Activated CD8-positive, alpha-beta T cell treated with anti-CD3 and anti-CD28 coated beads for 36 hours (primary cell): Measurements from ENCODE around the gene TSHR. TPM values are rescaled to one million over a fixed set of nuclear protein-coding genes. Genes with fewer than 3 reads are reported as not detected.
"Not testable (repeated sequence)": the region's sequence is repeated elsewhere in the genome, so short reads cannot be mapped to it uniquely, and the experiment has no call there.

Experiments used
- ATAC-seq: fragments of 200-7000 bp; cut with Tn5 transposase; one replicate; pipeline ENCODE4 v1.10.0; 2021; ENCODE audit warnings: mild to moderate bottlenecking, moderate library complexity
- CTCF ChIA-PET: fragments of 350-600 bp; sonication (Branson Sonifier 250); formaldehyde crosslinking; loops from one replicate; lab custom pipeline; 2021; ENCODE audit warnings: antibody characterized with exemption; lab: Charles Lee
- POLR2A ChIA-PET: fragments of 350-600 bp; sonication (Branson Sonifier 250); formaldehyde crosslinking; loops from one replicate; lab custom pipeline; 2021; ENCODE audit warnings: antibody characterized with exemption; lab: Charles Lee
- DNase-seq: peaks from one replicate; pipeline ENCODE4 v3.0.0-alpha.2; 2020
- H3K27ac Mint-ChIP-seq: one replicate; pipeline ENCODE4 v1.8.0; 2021; ENCODE audit warnings: mild to moderate bottlenecking, mixed read lengths
- H3K27me3 Mint-ChIP-seq: one replicate; pipeline ENCODE4 v1.8.0; 2021; ENCODE audit warnings: mixed read lengths
- H3K36me3 Mint-ChIP-seq: one replicate; pipeline ENCODE4 v1.8.0; 2021; ENCODE audit warnings: low read depth, mixed read lengths
- H3K4me1 Mint-ChIP-seq: one replicate; pipeline ENCODE4 v1.8.0; 2021; ENCODE audit warnings: low read depth, mixed read lengths
- H3K4me3 Mint-ChIP-seq: one replicate; pipeline ENCODE4 v1.8.0; 2021; ENCODE audit warnings: mild to moderate bottlenecking, moderate library complexity, mixed read lengths
- H3K9me3 Mint-ChIP-seq: one replicate; pipeline ENCODE4 v1.8.0; 2021; ENCODE audit warnings: mixed read lengths
- CTCF ChIP-seq: fragments of 200-600 bp; IDR thresholded peaks from one replicate; pipeline ENCODE4 v1.8.0; 2022; ENCODE audit warnings: antibody characterized with exemption, mild to moderate bottlenecking
- intact Hi-C: fragments of 100-400 bp; cut with micrococcal nuclease; formaldehyde crosslinking; loops from one replicate; pipeline ENCODE4 v1.10.0; 2022
- total RNA-seq, 2 experiments: library from RNA; stranded (reverse); gene quantifications; one replicate each; pipeline ENCODE4 v1.2.3, GENCODE V29; 2021

Gene TSHR
- total RNA-seq, 2 experiments from 2014 or later, result 0.31 TPM; not detected in 1

DNA sequence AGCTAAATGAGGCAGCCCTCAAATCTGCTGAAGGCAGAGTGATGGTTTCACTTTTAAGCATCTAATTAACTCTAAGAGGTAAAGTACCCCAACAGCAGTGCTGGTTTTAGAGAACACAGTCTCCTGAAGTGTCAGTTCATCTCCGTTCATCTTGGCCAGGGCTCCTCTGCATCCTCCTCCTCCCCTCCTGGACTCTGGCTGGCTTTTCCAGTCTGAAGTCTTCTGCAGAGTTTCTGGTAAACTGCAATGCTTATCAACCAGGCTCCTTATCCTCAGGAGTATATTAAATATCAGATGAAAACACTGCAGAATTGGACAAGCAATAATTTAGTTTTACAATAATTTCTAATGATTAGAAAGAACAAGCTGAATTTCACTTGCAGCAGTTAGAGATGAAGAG, 150.0 kb downstream of the TSHR start:
- H3K27ac Mint-ChIP-seq, result no peak overlapping the region
- CTCF ChIA-PET, result no interaction called here
- intact Hi-C loops, result no loop called here
- DNase-seq, result no peak
- ATAC-seq, result no peak
- no peaks in the 10 kb centered on the region for H3K36me3 Mint-ChIP-seq
- H3K4me3 Mint-ChIP-seq, result no peak overlapping the region
- POLR2A ChIA-PET, result no interaction called here
- H3K9me3 Mint-ChIP-seq, result no peaks in the 10 kb centered on the region
- no peaks in the 10 kb centered on the region for H3K4me1 Mint-ChIP-seq
- TF ChIP-seq CTCF, result no peak
- H3K27me3 Mint-ChIP-seq, result no peaks in the 10 kb centered on the region

- H3K4me3 Mint-ChIP-seq, result no peak overlapping the region
- H3K4me1 Mint-ChIP-seq, result no peaks in the 10 kb centered on the region
- intact Hi-C loops, result no loop called here
- no peak for DNase-seq
- no peaks in the 10 kb centered on the region for H3K27me3 Mint-ChIP-seq
- H3K27ac Mint-ChIP-seq, result no peak overlapping the region
- ChIA-PET POLR2A (no interaction called here), CTCF (no interaction called here)
- H3K9me3 Mint-ChIP-seq, result no peaks in the 10 kb centered on the region
- no peak for ATAC-seq
- no peak for TF ChIP-seq CTCF
- H3K36me3 Mint-ChIP-seq, result no peaks in the 10 kb centered on the region
Observed at GRCh38 chr14:81105961-81106360, 150.5 kb downstream of the TSHR start.

GRCh38 chr14:81110186-81110585, 154.8 kb downstream of the TSHR start:
- Mint-ChIP-seq H3K4me1 (no peaks in the 10 kb centered on the region), H3K27me3 (no peaks in the 10 kb centered on the region), H3K27ac (no peak overlapping the region), H3K4me3 (no peak overlapping the region), H3K9me3 (no peaks in the 10 kb centered on the region), H3K36me3 (no peaks in the 10 kb centered on the region)
- CTCF ChIA-PET, result no interaction called here
- no peak for TF ChIP-seq CTCF
- POLR2A ChIA-PET, result no interaction called here
- no peak for DNase-seq
- intact Hi-C loops, result no loop called here
- ATAC-seq, result no peak

DNA sequence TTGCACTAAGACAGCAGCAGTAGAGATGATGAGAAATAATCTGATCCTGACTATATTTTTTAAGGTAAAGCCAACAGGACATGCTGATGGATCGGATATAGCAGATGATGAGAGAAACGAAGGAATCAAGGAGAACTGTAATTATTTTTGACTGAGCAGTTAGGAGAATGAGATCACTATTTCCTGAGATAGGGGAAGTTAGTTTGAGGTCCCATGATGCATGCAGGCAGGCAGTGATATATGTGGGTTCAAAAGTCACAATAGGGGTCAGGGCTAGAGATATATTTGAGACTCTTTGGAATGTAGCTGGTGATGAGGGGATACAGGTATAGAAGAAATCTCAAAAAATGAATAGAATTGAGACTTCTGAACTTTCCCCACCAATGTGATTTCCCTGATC, 157.8 kb downstream of the TSHR start:
- CTCF ChIA-PET, result no interaction called here
- POLR2A ChIA-PET, result no interaction called here
- no peaks in the 10 kb centered on the region for H3K4me1 Mint-ChIP-seq
- ATAC-seq (no peak), DNase-seq (no peak)
- no peak overlapping the region for H3K27ac Mint-ChIP-seq
- no peak for TF ChIP-seq CTCF
- intact Hi-C loops, result no loop called here
- no peaks in the 10 kb centered on the region for H3K9me3 Mint-ChIP-seq
- no peak overlapping the region for H3K4me3 Mint-ChIP-seq
- H3K27me3 Mint-ChIP-seq, result no peaks in the 10 kb centered on the region
- no peaks in the 10 kb centered on the region for H3K36me3 Mint-ChIP-seq

DNA sequence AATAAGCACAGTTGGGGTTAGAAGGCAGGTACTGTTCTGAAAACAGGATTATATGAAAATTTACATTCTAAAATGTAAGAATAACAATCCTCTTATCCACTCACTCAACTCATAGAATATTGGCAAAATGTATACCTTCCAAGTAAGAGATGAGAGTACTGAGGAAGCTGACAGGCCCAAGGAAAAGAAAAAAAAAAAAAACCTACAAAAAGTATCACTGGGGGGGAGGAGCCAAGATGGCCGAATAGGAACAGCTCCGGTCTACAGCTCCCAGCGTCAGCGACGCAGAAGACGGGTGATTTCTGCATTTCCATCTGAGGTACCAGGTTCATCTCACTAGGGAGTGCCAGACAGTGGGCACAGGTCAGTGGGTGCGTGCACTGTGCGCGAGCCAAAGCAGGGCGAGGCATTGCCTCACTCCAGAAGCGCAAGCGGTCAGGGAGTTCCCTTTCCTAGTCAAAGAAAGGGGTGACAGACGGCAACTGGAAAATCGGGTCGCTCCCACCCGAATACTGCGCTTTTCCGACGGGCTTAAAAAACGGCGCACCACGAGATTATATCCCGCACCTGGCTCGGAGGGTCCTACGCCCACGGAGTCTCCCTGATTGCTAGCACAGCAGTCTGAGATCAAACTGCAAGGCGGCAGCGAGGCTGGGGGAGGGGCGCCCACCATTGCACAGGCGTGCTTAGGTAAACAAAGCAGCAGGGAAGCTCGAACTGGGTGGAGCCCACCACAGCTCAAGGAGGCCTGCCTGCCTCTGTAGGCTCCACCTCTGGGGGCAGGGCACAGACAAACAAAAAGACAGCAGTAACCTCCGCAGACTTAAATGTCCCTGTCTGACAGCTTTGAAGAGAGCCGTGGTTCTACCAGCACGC, 158.8 kb downstream of the TSHR start:
- ATAC-seq, H3K36me3 Mint-ChIP-seq, intact Hi-C loops, H3K27ac Mint-ChIP-seq, CTCF ChIA-PET, H3K4me1 Mint-ChIP-seq, H3K9me3 Mint-ChIP-seq, H3K4me3 Mint-ChIP-seq, H3K27me3 Mint-ChIP-seq, DNase-seq, POLR2A ChIA-PET: not testable (repeated sequence)
